ENCODE results near the gene NCOA7.

Gene NCOA7

GRCh38 chr6:125818772-125819260, 28.1 kb downstream of the NCOA7 start:
- TF ChIP-seq CTCF (IDR thresholded peaks at IDR 0.05; ENCODE audit: control extremely low read depth, extremely low read depth, low read depth, missing control alignments): no peak
- ChIA-PET CTCF (interaction anchor here (0.8 to 15.7 kb wide), 4 partner anchors 10 to 138 kb away, joined by 4 to 143 read pairs (median 11); partner anchors contain the start of genes HINT3 and NCOA7), POLR2A (no interaction called here)
- DNase-seq (ENCODE audit: extremely low spot score): no peak

GRCh38 chr6:125819535-125820326, 29.0 kb downstream of the NCOA7 start:
- CTCF ChIA-PET: interaction anchor here (0.7 to 1.9 kb wide), 9 partner anchors 9 to 137 kb away, joined by 3 to 8 read pairs (median 4); partner anchors contain the start of gene HINT3
- POLR2A ChIA-PET: no interaction called here
- no peak for TF ChIP-seq CTCF (IDR thresholded peaks at IDR 0.05; ENCODE audit: control extremely low read depth, extremely low read depth, low read depth, missing control alignments)
- DNase-seq (ENCODE audit: extremely low spot score): no peak

GRCh38 chr6:125821825-125822281, 31.1 kb downstream of the NCOA7 start:
- TF ChIP-seq CTCF (IDR thresholded peaks at IDR 0.05; ENCODE audit: control extremely low read depth, extremely low read depth, low read depth, missing control alignments): no peak
- CTCF ChIA-PET: interaction anchor here (1.2 to 2.6 kb wide), 2 partner anchors 30 to 36 kb away, joined by 3 to 9 read pairs; no protein-coding TSS in a partner anchor
- DNase-seq (ENCODE audit: extremely low spot score): no peak
- POLR2A ChIA-PET: no interaction called here

- DNase-seq (ENCODE audit: extremely low spot score): no peak
- CTCF ChIA-PET: interaction anchor here (2.2 to 3.6 kb wide), 3 partner anchors 11 to 35 kb away, joined by 6 to 15 read pairs (median 9); no protein-coding TSS in a partner anchor
- POLR2A ChIA-PET: no interaction called here
- TF ChIP-seq CTCF (IDR thresholded peaks at IDR 0.05; ENCODE audit: control extremely low read depth, extremely low read depth, low read depth, missing control alignments): no peak
Measured at GRCh38 chr6:125823180-125823579, 32.4 kb downstream of the NCOA7 start.

- ChIA-PET POLR2A (no interaction called here), CTCF (interaction anchor here (1.0 to 3.6 kb wide), 7 partner anchors 9 to 131 kb away, joined by 3 to 15 read pairs (median 6); partner anchors contain the start of gene HINT3)
Measured at GRCh38 chr6:125824946-125825771, 34.4 kb downstream of the NCOA7 start.

More at GRCh38 chr6:125824946-125825771, 34.4 kb downstream of the NCOA7 start:
- DNase-seq (ENCODE audit: extremely low spot score): no peak
- no peak for TF ChIP-seq CTCF (IDR thresholded peaks at IDR 0.05; ENCODE audit: control extremely low read depth, extremely low read depth, low read depth, missing control alignments)
